HG03432 (cell line): ENCODE results near the gene KLHDC4.
"Not testable (repeated sequence)": the region's sequence is repeated elsewhere in the genome, so short reads cannot be mapped to it uniquely, and the experiment has no call there.

Experiments used
- ATAC-seq: cut with Tn5 transposase; IDR thresholded peaks from one replicate; pipeline ENCODE4 v1.9.1; 2021; ENCODE audit warnings: mild to moderate bottlenecking, moderate library complexity; ENCODE audit not compliant: unreplicated experiment

Gene KLHDC4

DNA sequence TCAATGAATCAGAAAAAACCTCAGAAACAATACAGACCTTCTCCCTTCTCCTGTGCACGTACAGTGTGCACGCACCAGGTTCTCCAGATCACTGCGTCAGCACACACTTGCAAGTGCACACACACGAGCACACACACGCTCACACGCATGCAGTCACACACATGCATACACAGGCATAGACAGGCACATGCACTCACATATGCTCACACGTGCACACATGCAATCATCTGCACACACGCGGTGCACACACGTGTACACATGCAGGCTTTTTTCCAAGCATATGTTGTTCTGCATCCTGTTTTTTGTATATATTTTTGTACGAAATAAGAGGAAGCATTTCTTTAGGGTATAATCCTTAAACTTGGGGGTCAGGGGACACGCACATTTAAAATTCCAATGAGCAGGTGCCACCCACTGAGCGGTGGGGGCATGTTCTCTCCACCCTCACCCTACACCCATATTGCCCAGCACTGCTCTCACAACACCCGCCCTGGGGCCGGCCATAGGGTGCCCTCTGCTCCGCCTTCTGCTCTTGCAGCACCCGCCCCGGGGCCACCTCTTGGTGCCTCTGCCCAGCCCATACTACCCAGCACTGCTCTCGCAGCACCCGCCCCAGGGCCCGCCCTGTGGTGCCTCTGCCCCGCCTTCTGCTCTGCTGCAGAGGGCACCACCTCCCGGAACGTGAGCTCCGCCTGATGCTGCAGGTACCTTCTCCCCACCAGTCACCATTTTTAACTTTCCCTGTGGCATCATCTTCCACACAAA, 20.9 kb downstream of the KLHDC4 start:
- no peak for ATAC-seq

DNA sequence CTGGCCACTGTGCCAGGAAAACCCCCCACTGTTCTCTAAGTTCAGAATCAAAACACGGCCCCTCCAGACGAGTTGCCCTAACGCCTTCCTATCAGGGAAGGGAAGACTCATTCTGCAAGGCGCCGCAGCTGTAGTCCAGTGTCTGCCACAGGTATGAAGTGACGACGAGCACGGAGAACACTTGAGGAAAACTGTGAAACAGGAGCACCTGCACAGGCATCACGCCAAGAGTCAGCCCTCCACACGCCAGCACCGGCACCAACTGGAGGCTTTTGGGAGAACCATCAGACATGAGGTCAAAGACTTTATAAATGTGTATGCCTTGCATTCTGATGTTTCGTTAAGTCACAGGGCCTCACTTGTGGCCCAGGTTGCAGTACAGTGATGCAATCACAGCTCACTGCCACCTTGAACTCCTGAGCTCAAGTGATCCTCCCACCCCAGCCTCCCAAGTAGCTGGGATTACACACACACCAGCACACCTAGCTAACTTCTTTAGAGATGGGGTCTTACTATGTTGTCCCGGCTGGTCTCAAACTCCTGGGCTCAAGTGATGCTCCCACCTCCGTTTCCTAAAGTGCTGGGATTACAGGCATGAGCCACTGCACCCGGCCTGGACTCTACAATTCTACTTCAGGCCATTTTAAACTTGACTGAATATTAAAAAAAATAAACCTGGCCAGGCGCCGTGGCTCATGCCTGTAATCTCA, 22.9 kb downstream of the KLHDC4 start:
- no peak for ATAC-seq

DNA sequence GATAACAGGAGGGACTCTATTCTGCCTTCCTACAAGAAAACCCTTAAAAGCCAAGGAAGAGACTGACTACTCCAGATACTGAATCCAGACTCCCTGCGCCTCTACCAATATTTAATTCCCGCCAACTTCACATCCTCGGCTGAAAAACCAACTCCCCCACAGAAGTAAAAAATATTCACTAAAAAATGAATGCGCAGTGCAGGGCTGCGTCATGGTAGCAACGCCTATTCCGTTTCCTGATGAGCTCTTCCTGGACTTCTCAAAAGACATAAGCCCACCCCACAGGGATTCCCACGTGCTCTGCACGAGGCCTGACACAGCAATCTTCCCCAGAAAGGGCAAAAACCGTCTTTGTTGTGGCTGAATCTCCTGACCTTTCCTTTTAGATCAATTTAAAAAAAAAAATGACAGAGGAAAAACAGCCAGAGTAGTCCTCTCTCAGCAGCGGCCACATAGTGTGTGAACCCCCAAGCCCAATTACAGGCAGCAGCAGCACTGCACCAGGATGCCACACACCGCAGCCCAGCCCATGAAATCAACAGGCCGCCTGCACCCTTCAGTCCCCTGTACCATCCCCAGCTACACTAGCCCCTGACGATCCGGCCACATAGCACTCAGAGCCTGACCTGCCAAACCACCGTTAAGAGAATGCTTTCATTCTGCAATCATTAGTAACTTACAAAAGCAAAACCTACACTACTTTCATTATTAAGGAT, 23.9 kb downstream of the KLHDC4 start:
- no peak for ATAC-seq

DNA sequence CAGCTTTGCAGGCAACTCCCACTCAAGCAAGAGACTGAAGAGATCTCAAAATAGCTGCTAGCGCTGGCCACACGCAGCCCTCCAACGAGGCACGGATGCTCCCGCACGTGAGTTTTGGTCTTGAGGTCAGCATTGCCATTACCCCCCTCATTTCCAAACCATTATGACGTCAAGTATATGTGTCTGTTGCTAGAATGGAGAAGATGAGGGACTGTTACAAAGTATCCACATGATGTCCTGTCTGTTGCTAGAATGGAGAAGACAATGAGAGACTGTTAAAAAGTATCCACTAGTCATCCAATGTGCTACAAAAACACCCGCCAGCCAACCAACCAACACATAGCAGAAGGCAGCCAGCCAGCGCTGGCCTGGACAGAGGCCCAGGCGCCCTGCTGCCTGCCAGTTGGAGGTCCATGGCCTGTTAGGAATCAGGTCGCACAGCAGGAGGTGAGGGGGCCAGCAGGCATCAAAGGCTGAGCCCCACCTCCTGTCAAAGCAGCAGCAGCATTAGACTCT, 24.8 kb downstream of the KLHDC4 start:
- ATAC-seq, result no peak

DNA sequence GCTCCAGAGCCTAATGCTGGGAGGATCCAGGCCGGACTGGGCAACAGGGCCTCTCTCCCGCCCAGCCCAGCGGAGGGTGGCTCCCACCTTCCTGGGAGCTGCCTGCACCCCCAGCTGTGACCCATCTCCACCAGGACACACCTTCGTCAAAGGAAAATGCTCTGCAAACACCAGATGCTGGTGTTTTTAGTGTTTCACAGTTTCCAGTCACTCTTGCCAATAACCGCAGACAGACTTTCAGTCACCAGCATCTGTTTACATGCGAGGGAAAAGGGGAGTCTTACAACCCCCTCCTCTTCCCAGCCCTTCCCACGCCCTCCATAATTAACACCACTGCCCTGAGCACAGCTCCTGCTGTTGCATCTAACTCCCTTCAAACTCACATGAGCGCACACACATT, 25.3 kb downstream of the KLHDC4 start:
- no peak for ATAC-seq

DNA sequence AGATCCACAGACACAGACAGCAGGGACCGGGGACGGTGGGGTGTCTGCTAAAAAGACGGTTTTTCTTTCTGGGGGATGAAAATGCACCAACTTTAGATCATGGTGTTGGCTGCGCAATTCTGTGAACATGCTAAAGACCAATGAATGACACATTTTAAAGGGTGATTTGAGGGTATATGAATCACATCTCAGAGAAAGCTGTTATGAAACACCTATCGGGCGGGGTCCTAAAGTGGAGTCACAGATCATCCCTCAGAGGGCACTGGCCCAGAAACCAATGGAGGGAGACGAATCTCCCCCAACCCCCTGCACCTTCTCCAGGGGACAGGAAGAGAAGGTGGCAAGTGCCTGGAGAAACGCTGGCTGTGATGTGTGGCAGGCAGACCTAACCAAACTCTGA, 26.0 kb downstream of the KLHDC4 start:
- no peak for ATAC-seq

DNA sequence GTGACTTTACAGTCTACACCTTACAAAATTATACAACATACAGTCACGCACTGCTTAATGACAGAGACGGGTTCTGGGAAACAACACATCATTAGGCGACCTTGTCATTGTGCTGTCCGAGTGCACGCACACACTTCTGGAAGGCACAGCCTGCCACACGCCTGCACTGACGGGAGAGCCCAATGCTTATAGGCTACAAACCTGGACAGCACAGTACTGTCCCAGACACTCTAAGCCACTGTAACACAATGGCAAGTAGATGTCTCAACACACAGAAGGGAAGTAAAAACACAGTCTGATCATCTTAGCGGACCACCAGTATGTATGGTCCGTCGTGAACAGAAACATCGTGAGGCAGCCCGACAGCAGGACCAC, 29.8 kb downstream of the KLHDC4 start:
- no peak for ATAC-seq

DNA sequence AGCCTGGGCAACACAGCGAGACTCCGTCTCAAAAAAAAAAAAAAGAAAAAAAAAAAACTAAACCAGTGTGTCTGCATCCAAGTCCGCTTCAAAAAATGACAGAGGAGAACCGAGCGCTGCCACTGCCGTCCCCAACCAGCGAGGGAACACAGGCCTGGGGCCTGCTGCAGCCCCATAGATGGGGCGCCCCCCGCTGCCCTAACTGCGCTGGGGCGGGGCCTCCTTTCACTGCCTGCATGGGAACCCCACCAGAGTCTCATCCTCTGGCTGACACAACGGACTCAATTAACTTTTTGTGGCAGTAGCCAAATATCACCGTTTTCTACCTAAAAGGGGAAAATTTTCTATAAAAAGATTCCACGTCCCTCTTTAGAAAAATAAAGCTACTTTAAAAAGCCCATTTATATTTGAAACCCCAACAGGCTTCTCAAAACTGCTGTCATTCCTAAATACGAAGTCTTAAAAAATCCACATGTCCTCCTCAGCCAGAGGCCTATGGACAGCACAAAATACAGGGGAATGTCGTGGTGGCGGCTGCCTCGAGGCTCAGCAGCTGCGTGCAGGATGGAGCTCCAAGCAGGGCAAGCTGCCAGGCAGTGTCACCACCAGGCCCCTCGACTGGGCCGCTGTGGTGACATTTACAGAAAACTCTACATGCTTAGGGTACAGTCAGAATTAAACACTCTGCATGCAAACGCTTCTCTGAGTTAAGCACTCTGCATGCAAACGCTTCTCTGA, 30.3 kb downstream of the KLHDC4 start:
- no peak for ATAC-seq

DNA sequence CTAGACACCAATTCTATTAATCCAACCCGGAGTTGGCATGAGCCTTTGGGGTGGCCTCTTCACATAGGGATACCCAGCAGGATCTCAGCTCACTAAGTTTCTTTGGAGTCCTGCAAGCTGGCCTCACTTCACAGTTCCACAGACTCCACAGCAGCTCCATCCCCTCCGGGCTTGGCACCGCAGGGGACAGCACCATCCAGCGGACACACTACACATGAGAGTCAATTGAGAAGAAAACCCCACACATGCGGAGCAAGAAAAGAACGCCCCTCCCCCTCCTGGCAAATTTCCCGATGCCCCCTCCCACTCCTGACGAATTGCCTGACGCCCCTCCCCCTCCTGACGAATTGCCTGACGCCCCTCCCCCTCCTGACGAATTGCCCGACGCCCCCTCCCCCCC, 31.1 kb downstream of the KLHDC4 start:
- no peak for ATAC-seq

DNA sequence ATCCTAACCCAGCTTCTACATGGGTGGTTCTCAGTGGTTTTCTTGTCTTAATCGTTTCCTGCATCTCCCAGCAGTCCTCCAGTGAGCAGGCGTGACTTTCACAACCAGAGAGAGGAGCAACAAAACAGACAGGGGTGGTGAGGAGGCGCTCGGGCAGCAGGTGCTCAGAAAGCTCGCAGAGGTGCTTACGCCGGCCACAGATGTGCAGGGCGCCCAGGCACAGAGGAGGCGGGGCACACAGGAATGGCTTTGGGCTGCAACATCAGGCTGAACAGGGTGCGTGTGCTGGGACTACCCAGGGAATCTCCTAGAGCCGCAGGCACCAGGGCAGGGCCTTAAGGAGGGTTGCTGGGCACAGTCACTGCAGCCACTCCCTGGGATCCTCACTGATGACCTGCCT, 32.6 kb downstream of the KLHDC4 start:
- no peak for ATAC-seq

DNA sequence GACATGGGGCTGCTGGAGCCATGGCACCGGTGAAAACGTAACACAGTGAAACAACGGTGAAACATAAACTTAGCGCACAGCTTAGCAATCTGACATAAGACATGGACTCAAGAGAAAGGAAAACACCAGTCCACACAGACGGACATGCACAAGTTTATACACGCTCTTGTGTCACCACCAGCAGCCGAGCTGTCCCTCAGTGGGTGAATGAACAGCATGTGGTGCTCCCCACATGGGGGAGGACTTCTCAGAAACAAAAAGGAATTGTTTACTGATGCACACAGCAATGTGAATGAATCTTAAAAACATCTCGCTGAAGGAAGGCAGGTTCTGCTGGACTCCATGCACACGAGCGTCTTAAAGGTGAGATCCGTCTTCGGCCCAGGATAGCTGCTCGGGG, 34.2 kb downstream of the KLHDC4 start:
- no peak for ATAC-seq

DNA sequence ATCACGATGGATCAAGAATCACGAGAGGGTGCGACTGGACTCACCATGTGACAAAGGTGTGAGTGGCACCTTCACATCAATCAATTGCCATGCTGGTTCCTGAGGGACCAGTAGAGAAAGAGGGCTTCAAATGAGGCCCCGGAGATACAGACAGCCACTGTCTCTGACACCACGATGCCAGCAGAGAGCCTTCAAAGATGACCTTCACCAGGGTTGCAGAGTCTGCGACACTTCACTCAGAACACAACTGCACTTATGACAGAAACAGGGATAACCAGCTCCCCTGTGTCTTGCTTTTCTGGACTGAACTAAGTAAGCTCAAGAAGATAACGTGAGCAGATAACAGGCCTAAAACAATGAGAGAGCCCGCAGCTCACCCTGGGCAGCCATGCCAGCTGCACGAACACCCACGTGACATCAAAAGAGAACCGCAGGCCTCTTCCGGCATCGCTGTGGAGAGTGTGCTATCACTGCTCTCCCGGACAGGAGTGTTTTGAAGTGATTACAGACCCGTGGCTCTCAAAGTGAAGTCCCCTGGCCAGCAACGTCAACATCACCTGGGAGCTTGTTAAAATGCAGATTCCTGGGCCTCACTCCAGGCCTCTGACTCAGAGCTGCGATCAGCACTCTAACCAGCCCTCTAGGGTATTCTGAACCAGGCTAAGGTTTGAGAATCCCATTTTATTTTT, 36.4 kb downstream of the KLHDC4 start:
- no peak for ATAC-seq

DNA sequence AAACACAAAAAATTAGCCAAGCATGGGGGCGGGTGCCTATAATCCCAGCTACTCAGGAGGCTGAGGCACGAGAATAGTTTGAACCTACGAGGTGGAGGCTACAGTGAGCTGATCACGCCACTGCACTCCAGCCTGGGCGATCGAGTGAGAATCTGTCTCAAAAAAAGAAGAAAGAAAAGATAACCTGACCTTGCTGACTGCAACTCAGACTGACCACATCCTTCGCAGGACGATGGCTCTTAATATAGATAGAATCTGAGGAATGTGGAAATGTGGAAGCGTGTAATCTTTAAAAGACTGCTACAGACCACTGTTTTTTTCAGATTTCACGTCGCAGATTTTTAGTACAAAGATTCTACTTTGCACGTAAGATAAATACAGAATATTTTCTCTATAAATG, 37.8 kb downstream of the KLHDC4 start:
- ATAC-seq, result no peak

DNA sequence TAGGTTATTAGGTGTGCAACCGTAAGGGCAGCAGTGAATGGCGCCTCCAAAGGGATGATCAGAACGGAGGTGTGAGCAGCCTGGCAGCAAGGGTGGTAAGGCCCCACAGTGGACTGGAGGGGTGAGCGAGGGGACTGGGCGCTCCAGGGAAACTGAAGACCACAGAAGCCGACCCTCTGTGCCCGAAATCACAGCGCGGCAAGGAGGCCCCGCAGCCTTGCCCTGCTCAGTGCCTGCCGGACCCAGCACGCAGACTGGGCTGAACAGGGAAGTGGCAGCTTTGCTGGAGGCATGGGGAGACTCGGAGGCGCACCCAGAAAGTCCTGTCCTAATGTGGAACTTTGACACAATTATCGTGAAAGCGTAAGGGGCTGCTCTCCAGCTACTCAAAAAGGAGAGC, 38.4 kb downstream of the KLHDC4 start:
- ATAC-seq, result no peak

DNA sequence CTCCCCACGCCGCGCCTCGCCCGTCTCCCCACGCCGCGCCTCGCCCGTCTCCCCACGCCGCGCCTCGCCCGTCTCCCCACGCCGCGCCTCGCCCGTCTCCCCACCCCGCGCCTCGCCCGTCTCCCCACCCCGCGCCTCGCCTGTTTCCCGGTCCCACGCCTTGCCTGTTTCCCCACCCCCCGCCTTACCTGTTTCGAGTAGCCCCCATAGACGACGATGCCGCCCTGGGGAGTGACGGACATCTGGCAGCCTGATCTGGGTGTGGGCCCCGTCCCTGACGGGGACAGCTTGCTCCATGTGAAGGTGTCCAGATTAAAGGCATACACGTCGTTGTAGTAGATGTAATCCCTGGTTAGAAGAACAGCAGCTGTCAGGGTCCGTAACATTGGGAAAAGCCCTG, 39.2 kb downstream of the KLHDC4 start:
- ATAC-seq, result not testable (repeated sequence)

DNA sequence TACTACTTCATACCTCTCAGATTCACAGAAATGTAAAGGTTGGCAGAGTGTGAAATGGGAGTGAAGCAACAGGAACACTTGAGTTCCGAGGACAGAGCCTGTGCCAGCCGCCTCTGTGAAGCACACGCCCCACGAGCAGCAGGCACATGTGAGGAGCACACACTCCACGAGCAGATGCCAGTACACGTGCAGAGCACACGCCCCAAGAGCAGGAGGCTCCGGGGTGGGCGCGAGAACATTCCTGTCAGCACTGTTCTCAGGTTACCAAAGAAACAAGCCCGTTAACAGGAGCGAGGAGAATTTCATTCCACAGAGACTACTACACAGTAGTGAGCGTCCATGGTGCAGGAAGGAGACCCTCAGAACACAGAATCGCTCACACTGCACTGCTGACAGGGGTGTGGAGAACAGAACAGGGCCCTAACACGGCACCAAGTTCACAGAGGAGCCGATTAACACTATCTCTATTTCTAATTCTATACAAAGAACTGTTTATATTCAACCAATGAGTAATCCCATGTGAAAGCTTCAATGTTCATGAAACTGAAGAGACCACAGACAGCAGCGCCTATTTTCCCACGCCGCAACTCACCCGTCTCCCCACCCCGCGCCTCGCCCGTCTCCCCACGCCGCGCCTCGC, 40.1 kb downstream of the KLHDC4 start:
- ATAC-seq, result no peak

DNA sequence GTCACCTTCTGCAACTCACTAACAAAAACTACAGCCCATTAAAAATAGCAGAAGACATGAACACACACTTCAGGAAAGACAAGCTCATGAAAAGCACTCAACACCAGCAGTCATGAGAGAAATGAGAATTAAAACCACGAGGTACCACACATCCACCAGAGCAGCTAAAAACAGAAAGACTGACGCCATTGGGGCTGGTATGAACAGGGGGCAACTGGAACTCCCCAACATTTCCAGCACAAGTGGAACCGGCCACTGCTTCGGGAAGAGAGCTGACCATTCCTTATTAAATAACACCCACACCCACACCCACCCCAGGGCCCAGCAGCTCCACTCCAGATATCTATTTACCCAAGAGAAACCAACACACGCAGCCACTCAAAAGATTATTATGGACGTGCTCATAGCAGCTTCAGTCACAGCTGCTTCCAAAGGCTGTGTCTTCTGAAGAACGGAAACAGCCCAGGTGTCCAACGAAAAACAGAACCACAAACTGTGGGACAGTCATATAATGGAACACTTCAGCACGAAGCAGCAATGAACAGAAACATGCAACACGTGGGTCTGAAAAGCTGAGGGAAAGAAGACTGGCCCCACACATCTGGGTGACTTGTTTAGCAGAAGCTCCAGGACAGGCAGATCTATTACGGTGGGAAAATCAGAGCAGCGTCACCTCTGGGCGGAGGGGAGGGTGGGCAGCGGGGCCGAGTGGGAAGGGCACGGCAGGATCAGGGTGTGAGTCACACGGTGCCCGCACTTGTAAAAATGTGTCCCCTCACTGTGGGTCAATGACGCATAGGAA, 41.1 kb downstream of the KLHDC4 start:
- ATAC-seq, result no peak

DNA sequence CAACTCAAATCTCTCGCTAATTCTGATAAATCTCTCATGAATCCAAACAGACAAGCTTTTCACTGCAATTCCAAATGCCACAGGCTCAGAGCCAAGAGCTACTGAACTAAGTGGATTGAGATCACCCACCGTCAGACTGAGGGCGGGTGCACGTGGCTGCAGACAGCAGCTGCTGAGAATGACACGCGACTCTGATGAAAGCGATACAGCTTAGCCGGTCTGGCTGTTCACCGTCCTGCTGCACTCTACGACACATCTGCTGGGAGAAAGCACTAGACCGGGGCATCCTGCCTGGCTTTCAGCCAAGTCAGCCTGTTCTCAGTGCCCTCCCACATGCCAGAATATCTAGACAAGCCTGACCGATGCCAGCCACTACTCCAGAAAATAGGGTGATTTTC, 42.6 kb downstream of the KLHDC4 start:
- ATAC-seq, result no peak

DNA sequence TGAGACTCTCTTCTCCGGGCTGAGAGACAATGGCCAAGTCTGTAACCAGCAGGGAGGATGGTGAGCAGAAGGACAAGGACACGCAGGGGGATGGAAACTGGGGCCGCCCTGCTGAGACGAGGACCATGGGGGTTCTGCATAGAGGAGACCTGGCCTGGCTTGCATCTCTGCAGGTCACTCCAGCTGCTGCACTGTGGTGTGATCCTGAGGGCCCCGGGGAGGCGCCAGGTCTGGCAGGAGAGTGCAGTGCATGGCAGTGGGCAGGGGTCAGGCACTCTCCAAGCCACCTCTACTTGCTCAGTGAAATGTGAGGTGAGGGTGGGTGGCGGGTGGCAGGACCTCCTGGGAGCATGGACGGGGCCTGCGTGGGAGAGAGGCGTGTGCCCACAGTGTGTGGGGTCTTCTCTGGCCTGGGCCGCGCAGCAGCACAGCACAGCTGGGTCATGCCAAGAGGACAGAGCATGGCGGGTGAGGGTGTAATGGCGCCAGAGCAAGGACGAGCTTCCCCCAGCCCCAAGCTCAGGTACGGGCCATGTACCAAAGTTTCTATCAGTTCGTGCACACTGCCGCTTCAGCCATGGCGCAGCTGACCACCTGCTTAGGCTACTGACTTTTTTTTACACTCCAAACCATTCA, 43.1 kb downstream of the KLHDC4 start:
- no peak for ATAC-seq
